Endothelial cell of umbilical vein (primary cell): ENCODE data around the gene GTF3C1. TPM values are rescaled to one million over a fixed set of nuclear protein-coding genes. Genes with fewer than 3 reads are reported as not detected.
A peak's percentile ranks its signal among the peaks of the same experiment; 100 is the strongest.

Source experiments
- BruUV-seq: library from RNA; stranded (reverse); fragments of 400-500 nt; replicated peaks from 2 replicates; lab custom pipeline; 2021; lab: Mats Ljungman, UMichigan
- CTCF ChIA-PET: fragments of 300-600, 350-600 bp; sonication (Branson Sonifier 250); formaldehyde crosslinking; loops from one replicate; lab custom pipeline; 2021; ENCODE audit warnings: antibody characterized with exemption, inconsistent platforms; lab: Charles Lee
- POLR2A ChIA-PET: fragments of 300-600, 350-600 bp; sonication (Branson Sonifier 250); formaldehyde crosslinking; loops from one replicate; lab custom pipeline; 2021; ENCODE audit warnings: antibody characterized with exemption, inconsistent platforms; lab: Charles Lee
- DNase-seq: peaks from one replicate; pipeline ENCODE4 v3.0.0-alpha.2; 2011; ENCODE audit warnings: low read depth, low spot score
- FAIRE-seq: peaks from 2 replicates; lab custom pipeline; 2011; peaks lifted over from hg19 to GRCh38; lab: Jason Lieb, UNC
- H2AFZ ChIP-seq: 2 replicates; pipeline ENCODE4 v1.6.0; 2012; ENCODE audit warnings: low read depth, low read length, control low read depth, inconsistent platforms
- H3K27ac ChIP-seq: 2 replicates; pipeline ENCODE4 v1.5.1; 2011; ENCODE audit warnings: low read depth, mild to moderate bottlenecking, control low read depth, low read length, moderate library complexity; ENCODE audit not compliant: insufficient read depth
- H3K27me3 ChIP-seq, 2 experiments: 2 replicates each; pipeline versions ENCODE4 v1.6.0 to v1.6.1; 2011; ENCODE audit warnings: low read length in 2 of 2, mixed read lengths in 1 of 2; ENCODE audit not compliant: control insufficient read depth in 2 of 2, insufficient read depth in 2 of 2
- H3K36me3 ChIP-seq, 2 experiments: 2 replicates in 1 of 2; 3 replicates in 1 of 2; pipeline ENCODE4 v1.5.1; 2011; ENCODE audit warnings: low read length in 2 of 2, mild to moderate bottlenecking in 1 of 2, moderate library complexity in 1 of 2; ENCODE audit not compliant: control insufficient read depth in 2 of 2, insufficient read depth in 2 of 2; ENCODE audit errors: extremely low read depth in 1 of 2
- H3K4me1 ChIP-seq: 3 replicates; pipeline ENCODE4 v1.5.1; 2011; ENCODE audit warnings: mild to moderate bottlenecking, low read length; ENCODE audit not compliant: control insufficient read depth, insufficient read depth; ENCODE audit errors: extremely low read depth
- H3K4me2 ChIP-seq: 2 replicates; pipeline ENCODE4 v1.6.1; 2011; ENCODE audit warnings: low read length, control low read depth, mixed read lengths; ENCODE audit not compliant: insufficient read depth
- H3K4me3 ChIP-seq, 3 experiments: fragments of 200-600 bp in 1 of 3; sonication (generic), shearing (Covaris generic) in 1 of 3; replicated peaks in 1 of 3; 2 replicates each; pipeline ENCODE4 v1.5.1; 2011 to 2016; ENCODE audit warnings: control low read depth in 3 of 3, low read length in 3 of 3, mild to moderate bottlenecking in 2 of 3, inconsistent platforms in 1 of 3, low read depth in 1 of 3, moderate library complexity in 1 of 3; ENCODE audit not compliant: insufficient read depth in 1 of 3
- H3K79me2 ChIP-seq: 2 replicates; pipeline ENCODE4 v1.6.0; 2012; ENCODE audit warnings: low read length, inconsistent platforms; ENCODE audit not compliant: control insufficient read depth, insufficient read depth
- H3K9ac ChIP-seq: replicated peaks from 2 replicates; pipeline ENCODE3; 2011; ENCODE audit warnings: low read length, control low read depth; ENCODE audit not compliant: insufficient read depth; ENCODE audit errors: extremely low read depth
- H3K9me1 ChIP-seq: replicated peaks from 3 replicates; pipeline ENCODE4 v1.6.0; 2011; ENCODE audit warnings: mild to moderate bottlenecking, low read length; ENCODE audit not compliant: control insufficient read depth, insufficient read depth; ENCODE audit errors: extremely low read depth
- H3K9me3 ChIP-seq: replicated peaks from 2 replicates; pipeline ENCODE4 v1.5.1; 2012; ENCODE audit warnings: low read length, inconsistent platforms; ENCODE audit not compliant: control insufficient read depth, insufficient read depth
- H4K20me1 ChIP-seq: replicated peaks from 2 replicates; pipeline ENCODE3; 2011; ENCODE audit warnings: mild to moderate bottlenecking, low read length; ENCODE audit not compliant: control insufficient read depth, insufficient read depth; ENCODE audit errors: extremely low read depth
- CTCF ChIP-seq, 2 donors: IDR thresholded peaks; 1 replicate in 1 of 2; 2 replicates in 1 of 2; pipeline ENCODE4 v1.5.1; 2011; ENCODE audit warnings: low read length in 2 of 2, mild to moderate bottlenecking in 2 of 2, moderate library complexity in 2 of 2, control low read depth in 1 of 2, inconsistent platforms in 1 of 2, low read depth in 1 of 2; ENCODE audit not compliant: insufficient read depth in 1 of 2; ENCODE audit errors: extremely low read depth in 1 of 2
- EZH2 ChIP-seq: IDR thresholded peaks from 2 replicates; pipeline ENCODE4 v1.6.1; 2012; ENCODE audit warnings: borderline replicate concordance, low read depth, mild to moderate bottlenecking, moderate library complexity, low read length, inconsistent platforms; ENCODE audit not compliant: severe bottlenecking
- FOS ChIP-seq: IDR thresholded peaks from 2 replicates; pipeline ENCODE4 v1.6.1; 2011; ENCODE audit warnings: mild to moderate bottlenecking, low read length, moderate library complexity, borderline replicate concordance; ENCODE audit not compliant: insufficient read depth
- GATA2 ChIP-seq: IDR thresholded peaks from 2 replicates; pipeline ENCODE4 v1.7.0; 2011; ENCODE audit warnings: low read depth, mild to moderate bottlenecking, moderate library complexity, mixed read lengths, low read length; ENCODE audit not compliant: insufficient read length, insufficient read depth
- JUN ChIP-seq: IDR thresholded peaks from 2 replicates; pipeline ENCODE4 v1.6.1; 2011; ENCODE audit warnings: borderline replicate concordance, low read depth; ENCODE audit not compliant: insufficient read length, insufficient read depth
- MAX ChIP-seq: IDR thresholded peaks from 2 replicates; pipeline ENCODE4 v1.6.1; 2011; ENCODE audit not compliant: insufficient read depth, insufficient read length
- MYC ChIP-seq: IDR thresholded peaks from one replicate; pipeline ENCODE4 v1.6.1; 2011; ENCODE audit warnings: mild to moderate bottlenecking, low read depth, low read length
- POLR2A ChIP-seq: IDR thresholded peaks from 2 replicates; pipeline ENCODE4 v1.6.1; 2012; ENCODE audit warnings: low read depth, mild to moderate bottlenecking, control low read depth, low read length
- POLR2AphosphoS5 ChIP-seq: IDR thresholded peaks from 2 replicates; pipeline ENCODE4 v1.6.1; 2012; ENCODE audit warnings: low read depth, mild to moderate bottlenecking, control low read depth, low read length, moderate library complexity; ENCODE audit not compliant: insufficient read depth
- dilution Hi-C: fragments of 300-500 bp; cut with MboI; formaldehyde crosslinking; loops from one replicate; pipeline ENCODE4 v1.15.0; 2019; ENCODE audit warnings: low sequenced_read_pairs; ENCODE audit not compliant: extremely low pct_ligation_motif_present
- intact Hi-C: fragments of 100-400 bp; cut with micrococcal nuclease; formaldehyde crosslinking; loops from one replicate; pipeline ENCODE4 v1.10.0; 2022
- polyA plus RNA-seq, 4 experiments: library from polyadenylated mRNA; depleted of rRNA in 3 of 4; stranded (reverse) in 3 of 4; unstranded in 1 of 4; fragments of >200 nt; gene quantifications; 2 replicates each; pipeline versions ENCODE4 v1.2.1 to v1.2.3, GENCODE V29; 2011 to 2012; ENCODE audit warnings: missing spikeins in 1 of 4
- total RNA-seq: library from RNA; stranded (reverse); gene quantifications from 2 replicates; pipeline ENCODE4 v1.2.3, GENCODE V29; 2021

The GTF3C1 gene
- total and polyA plus RNA-seq, 2 donors (not counting 3 experiments of a cell fraction or from before 2014, with no cell fraction given): 58.1 to 86.1 TPM

- H3K4me3 ChIP-seq: no peak overlapping the region
- no peak for FAIRE-seq
- no peaks in the 10 kb centered on the region for H3K9me1 ChIP-seq
- no peak overlapping the region for H2AFZ ChIP-seq
- H3K36me3 ChIP-seq: no peaks in the 10 kb centered on the region
- TF ChIP-seq JUN (no peak), MYC (no peak), EZH2 (no peak), FOS (no peak), POLR2A (no peak), CTCF (IDR thresholded peaks at IDR 0.05; ENCODE audit: extremely low read depth in 1 of 2, insufficient read depth in 1 of 2, low read depth in 1 of 2, low read length in 2 of 2) (no peak), MAX (no peak), POLR2AphosphoS5 (no peak), GATA2 (no peak)
- H3K4me1 ChIP-seq: no peaks in the 10 kb centered on the region
- no peaks in the 10 kb centered on the region for H3K79me2 ChIP-seq
- no peaks in the 10 kb centered on the region for H3K9me3 ChIP-seq
- dilution Hi-C loops: no loop called here
- ChIA-PET POLR2A (no interaction called here), CTCF (interaction anchor here (0.6 to 2.0 kb wide), 3 partner anchors 11 to 509 kb away, joined by 3 to 5 read pairs (median 4); partner anchors contain the start of genes GTF3C1 and KATNIP)
- H4K20me1 ChIP-seq: no peaks in the 10 kb centered on the region
- no peak overlapping the region for H3K4me2 ChIP-seq
- peak; percentile 49 for DNase-seq
- H3K9ac ChIP-seq: no peak overlapping the region
- no peak overlapping the region for H3K27ac ChIP-seq
- BruUV-seq: no TSS peak
- no peaks in the 10 kb centered on the region for H3K27me3 ChIP-seq
- intact Hi-C loops: no loop called here
Measured at GRCh38 chr16:27561216-27561615, 11.5 kb upstream of the GTF3C1 start.
